Esophagus squamous epithelium (tissue), 5 donors: ENCODE results near the gene PCDHB13. TPM values are rescaled to one million over a fixed set of nuclear protein-coding genes. Genes with fewer than 3 reads are reported as not detected.
"Not testable (repeated sequence)": the region's sequence is repeated elsewhere in the genome, so short reads cannot be mapped to it uniquely, and the experiment has no call there.

Experiments used
- DNase-seq: peaks from one replicate; lab custom pipeline; 2025; lab: John Stamatoyannopoulos, UW
- H3K27ac ChIP-seq, 4 donors: fragments of 200-600 bp; sonication (generic); one replicate each; pipeline ENCODE4 v1.5.1; 2016 to 2019; ENCODE audit warnings: mild to moderate bottlenecking in 1 of 4
- H3K27me3 ChIP-seq, 4 donors: fragments of 200-600 bp; sonication (generic); 1 replicate in 3 of 4; 2 replicates in 1 of 4; pipeline versions ENCODE4 v1.5.1 to v1.6.0; 2017 to 2021; ENCODE audit warnings: antibody characterized with exemption in 1 of 4
- H3K36me3 ChIP-seq, 3 donors: fragments of 200-600 bp; sonication (generic); one replicate each; pipeline ENCODE4 v1.5.1; 2016 to 2019
- H3K4me1 ChIP-seq, 3 donors: fragments of 200-600 bp; sonication (generic); one replicate each; pipeline ENCODE4 v1.5.1; 2017 to 2019
- H3K4me3 ChIP-seq, 4 donors: fragments of 200-600 bp; sonication (generic); 1 replicate in 3 of 4; 2 replicates in 1 of 4; pipeline ENCODE4 v1.5.1; 2016 to 2019; ENCODE audit warnings: mild to moderate bottlenecking in 2 of 4, moderate library complexity in 1 of 4
- H3K9me3 ChIP-seq, 3 donors: fragments of 200-600 bp; sonication (generic); one replicate each; pipeline ENCODE4 v1.5.1; 2016 to 2019
- CTCF ChIP-seq, 6 experiments: fragments of 450-650 bp in 4 of 6; fragments of 200-600 bp in 2 of 6; sonication (generic) in 2 of 6; IDR thresholded peaks; one replicate each; pipeline ENCODE4 v1.5.1; 2016 to 2019; ENCODE audit warnings: antibody characterized with exemption in 6 of 6, mild to moderate bottlenecking in 4 of 6, moderate library complexity in 4 of 6
- POLR2A ChIP-seq, 4 donors: fragments of 450-650 bp; IDR thresholded peaks; one replicate each; pipeline ENCODE4 v1.6.1; 2017; ENCODE audit warnings: antibody characterized with exemption in 4 of 4, mild to moderate bottlenecking in 4 of 4, moderate library complexity in 3 of 4
- WGBS, 2 donors: methylation state at CpG; one replicate each; pipeline ENCODE4 v1.1.5; 2018; 5-methylcytosine and 5-hydroxymethylcytosine counted together
- intact Hi-C: fragments of 100-400 bp; cut with DNase I; formaldehyde crosslinking; loops from one replicate; pipeline ENCODE4 v1.15.0; 2022
- total RNA-seq, 4 donors: library from RNA; depleted of rRNA; stranded (reverse); fragments of >200 nt; gene quantifications; one replicate each; pipeline ENCODE4 v1.1.0, GENCODE V29; 2016
- donor health status: DM: yes; HTN: yes; CAD: no.

The PCDHB13 gene
- total RNA-seq, 4 donors from 2014 or later: 2.0 to 2.7 (median 2.3) TPM

GRCh38 chr5:141208478-141208877 is 5.2 kb upstream of the PCDHB13 start, which contains the start of gene PCDHB12:
Gene PCDHB12, plus strand, starts transcription at chr5:141208719. Its CDS starts 189 bp downstream, at chr5:141208908.
- Histone ChIP-seq H3K27ac (no peak within 1 kb of the TSS), H3K4me3 (peak within 1 kb of the TSS in 1 of 4 donors; percentile 5), H3K4me1 (no peaks in the 10 kb centered on the region), H3K27me3 (peaks cover 0 to 24% (median 0%) of the 10 kb centered on the region in 4 donors), H3K36me3 (no peaks in the 10 kb centered on the region), H3K9me3 (peaks cover 0 to 44% (median 16%) of the 10 kb centered on the region in 3 donors)
- no peak for DNase-seq
- TF ChIP-seq CTCF (IDR thresholded peaks at IDR 0.05) (no peak), POLR2A (IDR thresholded peaks at IDR 0.05) (no peak)
- intact Hi-C loops: no loop called here
- WGBS, 2 donors: 32 to 43% methylated on average over 11 of the region's 11 CpGs

- 39 to 60% methylated on average over 4 to 8 of the region's 39 CpGs for WGBS, 2 donors
- intact Hi-C loops: not testable (repeated sequence)
These were observed 3.4 kb upstream of the PCDHB13 start for GRCh38 chr5:141210281-141210680.

GRCh38 chr5:141210849-141211248 is 2.9 kb upstream of the PCDHB13 start:
- Histone ChIP-seq H3K9me3 (peaks cover 0 to 45% (median 23%) of the 10 kb centered on the region in 3 donors), H3K27me3 (peaks cover 0 to 24% (median 0%) of the 10 kb centered on the region in 4 donors)
- H3K4me1 ChIP-seq, H3K36me3 ChIP-seq, DNase-seq, H3K27ac ChIP-seq, intact Hi-C loops, H3K4me3 ChIP-seq: not testable (repeated sequence)
- no CpG with 5 or more reads among the region's 27 CpGs for WGBS, 2 donors

More at GRCh38 chr5:141210281-141210680, 3.4 kb upstream of the PCDHB13 start:
- Histone ChIP-seq H3K27me3 (peaks cover 0 to 24% (median 0%) of the 10 kb centered on the region in 4 donors), H3K9me3 (peaks cover 0 to 41% (median 20%) of the 10 kb centered on the region in 3 donors)
- H3K27ac ChIP-seq, H3K4me3 ChIP-seq, DNase-seq, H3K4me1 ChIP-seq, H3K36me3 ChIP-seq: not testable (repeated sequence)

GRCh38 chr5:141214583-141214982 is 864 bp downstream of the PCDHB13 start:
- H3K36me3 ChIP-seq, H3K4me1 ChIP-seq, H3K27ac ChIP-seq, DNase-seq, intact Hi-C loops, H3K4me3 ChIP-seq: not testable (repeated sequence)
- WGBS, 2 donors: 66 to 70% methylated on average over 4 to 6 of the region's 12 CpGs
- H3K9me3 ChIP-seq: peaks cover 4 to 66% (median 41%) of the 10 kb centered on the region in 3 donors
- H3K27me3 ChIP-seq: peaks cover 0 to 21% (median 0%) of the 10 kb centered on the region in 4 donors

GRCh38 chr5:141215504-141215903 is 1.8 kb downstream of the PCDHB13 start:
- Histone ChIP-seq H3K9me3 (peaks cover 4 to 63% (median 36%) of the 10 kb centered on the region in 3 donors), H3K27me3 (peaks cover 0 to 12% (median 0%) of the 10 kb centered on the region in 4 donors), H3K4me3 (peak overlapping the region in 1 of 4 donors; percentile 4)
- DNase-seq, H3K27ac ChIP-seq, H3K36me3 ChIP-seq, H3K4me1 ChIP-seq, intact Hi-C loops: not testable (repeated sequence)
- 67% methylated on average over 13 of the region's 40 CpGs; no CpG with 5 or more reads in 1 of the 2 donors for WGBS, 2 donors

- H3K36me3 ChIP-seq, intact Hi-C loops, DNase-seq, H3K27me3 ChIP-seq, H3K27ac ChIP-seq, H3K4me3 ChIP-seq, H3K4me1 ChIP-seq: not testable (repeated sequence)
- 34 to 36% methylated on average over 3 to 4 of the region's 26 CpGs for WGBS, 2 donors
- H3K9me3 ChIP-seq: peaks cover 4 to 58% (median 32%) of the 10 kb centered on the region in 3 donors
These were observed 2.3 kb downstream of the PCDHB13 start for GRCh38 chr5:141216035-141216434.

GRCh38 chr5:141223112-141223783 is 9.5 kb downstream of the PCDHB13 start, which contains the start of gene PCDHB14:
Gene PCDHB14, plus strand, starts transcription at chr5:141223343. Its CDS starts 163 bp downstream, at chr5:141223506.
- Histone ChIP-seq H3K27ac (no peak within 1 kb of the TSS), H3K36me3 (no peaks in the 10 kb centered on the region), H3K4me3 (peak within 1 kb of the TSS in 2 of 4 donors; percentile 18 to 48), H3K27me3 (no peaks in the 10 kb centered on the region), H3K4me1 (no peaks in the 10 kb centered on the region), H3K9me3 (peaks cover 0 to 73% (median 51%) of the 10 kb centered on the region in 3 donors)
- intact Hi-C loops: no loop called here
- DNase-seq: no peak
- TF ChIP-seq CTCF (IDR thresholded peaks at IDR 0.05) (peak in 1 of 6 experiments; percentile 6), POLR2A (IDR thresholded peaks at IDR 0.05) (no peak)
- WGBS, 2 donors: 25 to 30% methylated on average over 15 of the region's 15 CpGs

GRCh38 chr5:141224844-141225243 is 11.1 kb downstream of the PCDHB13 start:
- peaks cover 0 to 65% (median 44%) of the 10 kb centered on the region in 3 donors for H3K9me3 ChIP-seq
- H3K27me3 ChIP-seq, DNase-seq, H3K4me3 ChIP-seq, H3K27ac ChIP-seq, H3K4me1 ChIP-seq, intact Hi-C loops, H3K36me3 ChIP-seq: not testable (repeated sequence)
- WGBS, 2 donors: 45% methylated on average over 5 of the region's 40 CpGs; no CpG with 5 or more reads in 1 of the 2 donors

- H3K4me1 ChIP-seq, H3K4me3 ChIP-seq, H3K27me3 ChIP-seq, H3K36me3 ChIP-seq, DNase-seq, H3K27ac ChIP-seq, intact Hi-C loops: not testable (repeated sequence)
- H3K9me3 ChIP-seq: peaks cover 0 to 66% (median 47%) of the 10 kb centered on the region in 3 donors
- WGBS, 2 donors: 42 to 43% methylated on average over 4 to 5 of the region's 30 CpGs
These were observed 11.7 kb downstream of the PCDHB13 start for GRCh38 chr5:141225421-141225820.
